ENCODE results near the gene ONECUT1.

DNA sequence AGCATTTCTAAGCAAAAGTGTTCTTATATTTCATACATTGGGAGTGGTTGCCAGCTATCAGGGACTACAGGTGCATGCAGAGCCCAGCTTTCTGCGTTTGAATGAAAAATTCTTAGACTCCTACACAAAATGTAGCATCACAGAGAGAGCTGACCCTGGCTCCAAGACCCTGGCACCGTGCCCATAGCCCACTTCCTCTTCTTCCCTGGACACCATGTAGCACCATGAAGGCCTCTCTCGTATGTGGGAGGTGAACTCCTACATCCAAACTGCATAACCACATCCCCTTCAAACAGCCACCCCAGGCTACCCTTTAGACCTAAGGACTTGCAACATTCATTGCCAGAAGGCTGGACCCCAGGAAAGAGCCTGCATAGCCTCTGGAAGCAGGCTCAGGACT is 75.2 kb downstream of the ONECUT1 start:
- no peak for TF ChIP-seq POLR2AphosphoS5 (IDR thresholded peaks at IDR 0.05)
- TF ChIP-seq, protein P1, sequence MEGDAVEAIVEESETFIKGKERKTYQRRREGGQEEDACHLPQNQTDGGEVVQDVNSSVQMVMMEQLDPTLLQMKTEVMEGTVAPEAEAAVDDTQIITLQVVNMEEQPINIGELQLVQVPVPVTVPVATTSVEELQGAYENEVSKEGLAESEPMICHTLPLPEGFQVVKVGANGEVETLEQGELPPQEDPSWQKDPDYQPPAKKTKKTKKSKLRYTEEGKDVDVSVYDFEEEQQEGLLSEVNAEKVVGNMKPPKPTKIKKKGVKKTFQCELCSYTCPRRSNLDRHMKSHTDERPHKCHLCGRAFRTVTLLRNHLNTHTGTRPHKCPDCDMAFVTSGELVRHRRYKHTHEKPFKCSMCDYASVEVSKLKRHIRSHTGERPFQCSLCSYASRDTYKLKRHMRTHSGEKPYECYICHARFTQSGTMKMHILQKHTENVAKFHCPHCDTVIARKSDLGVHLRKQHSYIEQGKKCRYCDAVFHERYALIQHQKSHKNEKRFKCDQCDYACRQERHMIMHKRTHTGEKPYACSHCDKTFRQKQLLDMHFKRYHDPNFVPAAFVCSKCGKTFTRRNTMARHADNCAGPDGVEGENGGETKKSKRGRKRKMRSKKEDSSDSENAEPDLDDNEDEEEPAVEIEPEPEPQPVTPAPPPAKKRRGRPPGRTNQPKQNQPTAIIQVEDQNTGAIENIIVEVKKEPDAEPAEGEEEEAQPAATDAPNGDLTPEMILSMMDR (IDR thresholded peaks at IDR 0.05): no peak

Data from sigmoid colon (tissue), 4 donors.